Caco-2 (cell line): ENCODE measurements around the gene POLR2C. TPM values are rescaled to one million over a fixed set of nuclear protein-coding genes. Genes with fewer than 3 reads are reported as not detected.

Experiments
- BruUV-seq: library from RNA; stranded (reverse); fragments of 400-500 nt; replicated peaks from 2 replicates; lab custom pipeline; 2021; lab: Mats Ljungman, UMichigan
- CTCF ChIA-PET: fragments of 300-600 bp; sonication (Branson Sonifier 250); formaldehyde crosslinking; loops from one replicate; lab custom pipeline; 2022; ENCODE audit warnings: antibody characterized with exemption; lab: Charles Lee
- POLR2A ChIA-PET: fragments of 300-600 bp; sonication (Branson Sonifier 250); formaldehyde crosslinking; loops from one replicate; lab custom pipeline; 2022; ENCODE audit warnings: antibody characterized with exemption; lab: Charles Lee
- DNase-seq, 2 experiments: peaks; one replicate each; pipeline versions ENCODE4 v3.0.0 to v3.0.0-alpha.2; 2020 to 2022
- H3K27me3 ChIP-seq: replicated peaks from 2 replicates; pipeline ENCODE4 v1.6.0; 2011; ENCODE audit warnings: low read length; ENCODE audit not compliant: control insufficient read depth, insufficient read depth
- H3K36me3 ChIP-seq: 2 replicates; pipeline ENCODE4 v1.5.1; 2011; ENCODE audit warnings: low read length; ENCODE audit not compliant: control insufficient read depth, insufficient read depth
- H3K4me1 ChIP-seq: fragments of 250-450 bp; sonication (Bioruptor Pico); 2 replicates; pipeline ENCODE4 v1.5.1; 2020; ENCODE audit warnings: mild to moderate bottlenecking
- H3K4me3 ChIP-seq: 2 replicates; pipeline ENCODE4 v1.5.1; 2011; ENCODE audit warnings: low read depth, mild to moderate bottlenecking, control low read depth, low read length
- H3K9me3 ChIP-seq: fragments of 250-450 bp; sonication (Bioruptor Pico); 2 replicates; pipeline ENCODE4 v1.5.1; 2020; ENCODE audit warnings: mild to moderate bottlenecking, moderate library complexity
- H3K27ac Mint-ChIP-seq: one replicate; pipeline ENCODE4 v1.8.0; 2022; ENCODE audit warnings: mixed read lengths; ENCODE audit not compliant: unreplicated experiment
- H3K27me3 Mint-ChIP-seq: one replicate; pipeline ENCODE4 v1.8.0; 2022; ENCODE audit warnings: mixed read lengths; ENCODE audit not compliant: insufficient read depth, unreplicated experiment
- H3K36me3 Mint-ChIP-seq: one replicate; pipeline ENCODE4 v1.8.0; 2022; ENCODE audit warnings: mild to moderate bottlenecking, mixed read lengths; ENCODE audit not compliant: insufficient read depth, unreplicated experiment
- H3K4me1 Mint-ChIP-seq: one replicate; pipeline ENCODE4 v1.8.0; 2022; ENCODE audit warnings: low read depth, mixed read lengths; ENCODE audit not compliant: unreplicated experiment
- H3K4me3 Mint-ChIP-seq: one replicate; pipeline ENCODE4 v1.8.0; 2022; ENCODE audit warnings: mild to moderate bottlenecking, moderate library complexity, mixed read lengths; ENCODE audit not compliant: unreplicated experiment
- H3K9me3 Mint-ChIP-seq: one replicate; pipeline ENCODE4 v1.8.0; 2022; ENCODE audit warnings: mixed read lengths; ENCODE audit not compliant: unreplicated experiment
- CTCF ChIP-seq, 2 experiments: fragments of 200-600 bp in 1 of 2; IDR thresholded peaks; 1 replicate in 1 of 2; 2 replicates in 1 of 2; pipeline versions ENCODE4 v1.5.1 to v1.8.0; 2011 to 2022; ENCODE audit warnings: antibody characterized with exemption in 1 of 2, control low read depth in 1 of 2, inconsistent platforms in 1 of 2, low read depth in 1 of 2, low read length in 1 of 2, mild to moderate bottlenecking in 1 of 2, moderate library complexity in 1 of 2; ENCODE audit not compliant: insufficient read depth in 1 of 2, severe bottlenecking in 1 of 2, unreplicated experiment in 1 of 2
- intact Hi-C: fragments of 100-400 bp; cut with micrococcal nuclease; formaldehyde crosslinking; loops from one replicate; pipeline ENCODE4 v1.10.0; 2022; ENCODE audit not compliant: unreplicated experiment
- total RNA-seq: library from RNA; stranded (reverse); gene quantifications from 2 replicates; pipeline ENCODE4 v1.2.3, GENCODE V29; 2022

Gene POLR2C
- total RNA-seq, 1 experiment from 2014 or later = 100 TPM

- POLR2A ChIA-PET = no interaction called here
- Histone ChIP-seq H3K4me3 (no peak overlapping the region), H3K36me3 (no peaks in the 10 kb centered on the region; the same call in 1 of the 2 replicates), H3K9me3 (no peaks in the 10 kb centered on the region), H3K27me3 (no peaks in the 10 kb centered on the region), H3K4me1 (peaks cover 19% of the 10 kb centered on the region)
- no peak for DNase-seq
- H3K27ac Mint-ChIP-seq = peak overlapping the region; percentile 54
- CTCF ChIA-PET = interaction anchor here (0.6 to 3.4 kb wide), 7 partner anchors 10 to 101 kb away, joined by 3 to 35 read pairs (median 10); partner anchors contain the start of genes DOK4 and POLR2C
- no TSS peak for BruUV-seq
- no peaks in the 10 kb centered on the region for H3K9me3 Mint-ChIP-seq
- H3K4me1 Mint-ChIP-seq = peaks cover 19% of the 10 kb centered on the region
- TF ChIP-seq CTCF (IDR thresholded peaks at IDR 0.05; ENCODE audit: insufficient read depth in 1 of 2, low read depth in 1 of 2, low read length in 1 of 2, severe bottlenecking in 1 of 2, unreplicated experiment in 1 of 2) = no peak
- H3K27me3 Mint-ChIP-seq = no peaks in the 10 kb centered on the region
- intact Hi-C loops = no loop called here
- H3K4me3 Mint-ChIP-seq = no peak overlapping the region
- peaks cover 8% of the 10 kb centered on the region for H3K36me3 Mint-ChIP-seq
Observed at GRCh38 chr16:57518520-57518919, 56.0 kb downstream of the POLR2C start.

GRCh38 chr16:57518922-57519321 is 56.4 kb downstream of the POLR2C start:
- ChIA-PET CTCF (interaction anchor here (0.6 to 3.4 kb wide), 9 partner anchors 9 to 101 kb away, joined by 3 to 35 read pairs (median 9); partner anchors contain the start of genes CIAPIN1, COQ9, DOK4 and POLR2C), POLR2A (no interaction called here)
- Histone ChIP-seq H3K4me1 (peaks cover 15% of the 10 kb centered on the region), H3K27me3 (no peaks in the 10 kb centered on the region), H3K9me3 (no peaks in the 10 kb centered on the region), H3K4me3 (no peak overlapping the region), H3K36me3 (no peaks in the 10 kb centered on the region; the same call in 1 of the 2 replicates)
- Mint-ChIP-seq H3K4me3 (no peak overlapping the region), H3K4me1 (peaks cover 19% of the 10 kb centered on the region), H3K27me3 (no peaks in the 10 kb centered on the region), H3K36me3 (peaks cover 8% of the 10 kb centered on the region), H3K27ac (peak overlapping the region; percentile 54), H3K9me3 (no peaks in the 10 kb centered on the region)
- no peak for TF ChIP-seq CTCF (IDR thresholded peaks at IDR 0.05; ENCODE audit: insufficient read depth in 1 of 2, low read depth in 1 of 2, low read length in 1 of 2, severe bottlenecking in 1 of 2, unreplicated experiment in 1 of 2)
- intact Hi-C loops = loop anchor here (1.0 kb wide), 4 partner anchors 39 to 219 kb away; partner anchors contain the start of gene POLR2C
- no TSS peak for BruUV-seq
- DNase-seq = no peak

GRCh38 chr16:57519796-57520360 is 57.4 kb downstream of the POLR2C start:
- TF ChIP-seq CTCF (IDR thresholded peaks at IDR 0.05; ENCODE audit: insufficient read depth in 1 of 2, low read depth in 1 of 2, low read length in 1 of 2, severe bottlenecking in 1 of 2, unreplicated experiment in 1 of 2) = peak; percentile 96 to 99
- H3K27ac Mint-ChIP-seq = peak overlapping the region; percentile 61
- BruUV-seq = no TSS peak
- Histone ChIP-seq H3K27me3 (no peaks in the 10 kb centered on the region), H3K4me1 (peaks cover 13% of the 10 kb centered on the region), H3K9me3 (no peaks in the 10 kb centered on the region), H3K36me3 (no peaks in the 10 kb centered on the region; the same call in 1 of the 2 replicates), H3K4me3 (no peak overlapping the region)
- peaks cover 8% of the 10 kb centered on the region for H3K36me3 Mint-ChIP-seq
- CTCF ChIA-PET = interaction anchor here (0.5 to 3.4 kb wide), 14 partner anchors 9 to 332 kb away, joined by 3 to 35 read pairs (median 6); partner anchors contain the start of genes CIAPIN1, COQ9, DOK4 and POLR2C
- intact Hi-C loops = loop anchor here (1.0 kb wide), 4 partner anchors 40 to 220 kb away; partner anchors contain the start of gene POLR2C
- peak; percentile 85 to 92 for DNase-seq
- peaks cover 19% of the 10 kb centered on the region for H3K4me1 Mint-ChIP-seq
- POLR2A ChIA-PET = interaction anchor here (0.7 to 1.0 kb wide), 2 partner anchors 8 to 58 kb away, joined by 3 to 4 read pairs; partner anchors contain the start of gene POLR2C
- H3K27me3 Mint-ChIP-seq = no peaks in the 10 kb centered on the region
- no peak overlapping the region for H3K4me3 Mint-ChIP-seq
- H3K9me3 Mint-ChIP-seq = no peaks in the 10 kb centered on the region

Other genes starting within 250 kb of the POLR2C start
- 38.5 and 47.6 TPM in 2 replicates for gene ARL2BP, start 217.4 kb upstream of the POLR2C start, total RNA-seq
- 53.0 and 54.0 TPM in 2 replicates for gene PLLP, start 178.0 kb upstream of the POLR2C start, total RNA-seq
- 0.44 and 0.68 TPM in 2 replicates for gene CCL22, start 103.9 kb upstream of the POLR2C start, total RNA-seq
- 0.16 TPM in 1 of 2 replicates, not detected in the other for gene CX3CL1, start 90.2 kb upstream of the POLR2C start, total RNA-seq
- gene CCL17, start 57.9 kb upstream of the POLR2C start, total RNA-seq = not detected in 2 replicates
- 98.3 and 103 TPM in 2 replicates for gene CIAPIN1, start 15.3 kb upstream of the POLR2C start, total RNA-seq
- 50.9 and 54.2 TPM in 2 replicates for gene COQ9, start 15.2 kb upstream of the POLR2C start, total RNA-seq
- gene DOK4, start 23.8 kb downstream of the POLR2C start, total RNA-seq = 111 and 122 TPM in 2 replicates
- gene CCDC102A, start 73.9 kb downstream of the POLR2C start, total RNA-seq = 9.1 and 11.8 TPM in 2 replicates
- 4.6 and 5.2 TPM in 2 replicates for gene ADGRG5, start 80.0 kb downstream of the POLR2C start, total RNA-seq
- 153 and 195 TPM in 2 replicates for gene ADGRG1, start 166.0 kb downstream of the POLR2C start, total RNA-seq
- gene ADGRG3, start 205.6 kb downstream of the POLR2C start, total RNA-seq = 0.25 TPM in 1 of 2 replicates, not detected in the other
- gene DRC7, start 232.1 kb downstream of the POLR2C start, total RNA-seq = 1.1 and 1.2 TPM in 2 replicates